ENCODE results near the gene MBNL2.

Gene MBNL2

DNA sequence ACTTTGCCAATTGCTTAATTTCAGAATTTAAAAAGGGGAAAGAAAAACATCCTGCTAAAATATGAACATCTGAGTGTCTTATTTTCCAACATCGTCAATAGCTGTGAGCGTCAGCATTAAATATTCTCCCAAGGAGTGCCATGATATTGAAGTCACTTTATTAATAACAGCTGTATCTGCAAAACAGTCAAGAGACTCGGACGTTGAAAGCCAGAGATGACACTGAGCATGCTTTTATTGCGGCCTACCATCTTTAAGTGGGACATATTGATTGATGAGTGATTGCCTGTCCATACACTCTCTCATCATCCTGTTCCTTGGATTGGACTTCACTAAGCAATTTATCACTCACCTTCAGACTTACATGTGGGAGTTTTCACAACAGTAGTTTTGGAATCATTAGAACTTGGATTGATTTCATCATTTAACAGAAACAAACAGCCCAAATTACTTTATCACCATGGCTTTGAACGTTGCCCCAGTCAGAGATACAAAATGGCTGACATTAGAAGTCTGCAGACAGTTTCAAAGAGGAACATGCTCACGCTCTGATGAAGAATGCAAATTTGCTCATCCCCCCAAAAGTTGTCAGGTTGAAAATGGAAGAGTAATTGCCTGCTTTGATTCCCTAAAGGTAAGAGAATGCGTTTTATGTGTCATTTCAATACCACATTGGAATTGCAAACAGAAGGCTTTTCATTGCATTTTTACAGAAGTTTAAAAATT lies 53.8 kb downstream of the MBNL2 start:
- DNase-seq, result no peak

DNA sequence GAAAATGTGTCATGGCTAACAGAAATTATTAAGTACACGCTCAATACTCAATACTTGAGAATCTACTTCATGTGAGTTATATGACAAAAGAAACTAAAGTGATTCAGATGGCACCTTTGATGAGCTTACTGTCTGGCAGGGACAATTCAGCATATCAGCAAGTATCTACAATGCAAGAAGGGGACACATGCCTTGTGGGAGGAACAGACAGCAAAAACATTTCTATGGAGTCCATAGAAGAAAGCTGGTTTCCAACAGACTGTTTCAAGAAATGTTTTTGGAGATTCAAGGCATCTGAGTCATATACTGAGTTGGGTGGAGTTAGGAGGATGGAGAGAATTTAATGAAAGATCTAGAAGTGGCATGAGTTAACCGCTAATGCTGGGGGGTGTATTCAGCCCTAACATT lies 54.7 kb downstream of the MBNL2 start:
- DNase-seq, result no peak

DNA sequence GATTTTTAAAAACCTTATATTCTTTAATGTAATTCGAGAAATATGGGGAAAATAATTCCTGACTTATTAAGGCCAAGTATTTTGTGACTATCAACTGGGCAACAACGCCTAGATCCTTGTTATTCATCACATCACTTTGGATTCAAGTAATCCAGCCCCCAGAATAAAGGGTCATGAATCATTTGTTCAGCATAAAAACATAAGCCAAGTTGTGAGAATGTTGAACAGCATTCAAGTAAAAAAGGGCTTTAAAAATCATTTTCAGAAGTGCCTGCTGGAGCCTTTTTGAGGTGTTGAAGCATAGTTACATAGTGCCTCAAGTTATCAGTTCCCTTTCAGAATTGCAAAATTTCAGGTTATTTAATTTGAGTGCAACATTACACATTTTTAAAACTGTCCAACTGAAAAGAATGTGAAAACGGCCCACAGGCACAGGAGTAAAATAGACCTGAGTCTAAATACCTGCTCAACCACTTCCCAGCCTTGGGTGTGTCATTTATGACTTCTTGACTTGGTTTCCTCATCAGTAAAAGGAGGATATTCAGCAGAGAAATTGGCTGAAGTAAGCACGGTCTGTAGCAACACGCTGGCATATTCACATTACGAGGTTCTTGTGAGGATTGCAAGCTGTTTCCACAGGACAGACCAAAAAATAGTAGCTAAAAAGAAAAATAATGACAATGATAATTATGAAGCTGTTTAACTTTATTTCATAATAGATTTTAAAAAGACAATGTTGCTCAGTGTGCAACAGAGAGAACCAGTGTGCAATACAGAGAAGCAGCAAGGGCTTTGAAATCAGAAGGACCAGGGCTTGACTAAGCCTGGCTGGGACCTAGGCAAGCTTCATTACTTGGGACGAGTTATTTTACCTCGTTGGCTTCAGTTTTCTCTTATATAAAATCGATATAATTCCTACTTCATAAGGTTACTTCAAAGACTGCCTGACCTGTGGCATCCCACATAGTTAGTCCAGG lies 56.6 kb downstream of the MBNL2 start:
- no peak for DNase-seq

DNA sequence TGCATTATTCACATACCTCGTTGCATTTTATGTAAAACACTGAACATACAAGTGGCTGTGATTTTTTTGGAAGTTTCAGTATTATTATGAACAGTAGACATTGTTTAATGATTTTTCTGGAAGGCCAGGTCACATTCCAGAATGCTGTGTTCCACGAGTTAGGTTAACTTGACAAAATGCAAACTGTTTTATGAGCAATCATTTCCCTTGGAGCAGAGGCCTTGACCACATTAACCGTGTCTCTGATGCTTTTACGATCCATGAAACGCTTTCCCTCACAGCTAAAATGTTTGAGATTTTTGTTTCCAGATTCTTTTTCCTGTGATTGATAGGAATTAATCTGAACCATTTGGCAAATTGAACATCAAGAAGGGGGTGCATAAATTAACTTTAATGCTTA lies 57.8 kb downstream of the MBNL2 start:
- DNase-seq, result no peak

DNA sequence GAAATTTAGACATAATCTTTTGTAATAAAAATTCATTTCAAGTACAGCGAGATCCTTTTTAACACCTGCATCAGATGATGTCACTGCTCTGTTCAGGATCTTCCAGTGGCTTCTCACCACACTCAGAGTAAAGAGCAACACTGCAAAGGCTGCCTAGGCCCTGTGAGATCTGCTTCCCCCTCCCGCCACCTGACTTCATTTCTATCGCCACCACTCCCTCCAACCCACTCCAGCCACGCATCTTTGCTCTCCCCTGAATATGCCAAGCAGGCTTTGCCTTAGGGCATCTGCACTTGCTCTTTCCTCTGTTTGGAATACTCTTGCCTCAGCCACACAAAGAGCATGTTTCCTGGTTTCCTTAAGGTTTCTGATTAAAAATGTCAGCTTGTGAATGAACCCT lies 58.3 kb downstream of the MBNL2 start:
- DNase-seq, result no peak

DNA sequence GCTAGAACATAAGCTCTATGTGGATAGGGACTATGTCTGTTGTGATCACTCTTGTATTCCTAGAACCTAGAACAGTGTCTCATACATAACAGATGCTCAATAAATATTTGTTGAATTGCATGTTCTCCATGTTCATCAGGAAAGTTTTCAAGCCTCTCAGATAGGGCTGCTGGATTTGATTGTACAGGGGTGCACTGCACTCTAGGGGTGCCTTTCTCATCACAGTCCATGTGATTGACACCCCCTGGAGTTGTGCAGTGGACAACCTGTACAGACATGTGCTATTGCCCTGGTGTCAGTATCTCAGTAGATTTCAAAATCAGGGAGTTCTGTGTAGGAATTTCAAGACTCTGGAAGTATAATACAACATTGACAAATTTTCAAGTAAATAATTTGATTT lies 58.9 kb downstream of the MBNL2 start:
- DNase-seq, result no peak

DNA sequence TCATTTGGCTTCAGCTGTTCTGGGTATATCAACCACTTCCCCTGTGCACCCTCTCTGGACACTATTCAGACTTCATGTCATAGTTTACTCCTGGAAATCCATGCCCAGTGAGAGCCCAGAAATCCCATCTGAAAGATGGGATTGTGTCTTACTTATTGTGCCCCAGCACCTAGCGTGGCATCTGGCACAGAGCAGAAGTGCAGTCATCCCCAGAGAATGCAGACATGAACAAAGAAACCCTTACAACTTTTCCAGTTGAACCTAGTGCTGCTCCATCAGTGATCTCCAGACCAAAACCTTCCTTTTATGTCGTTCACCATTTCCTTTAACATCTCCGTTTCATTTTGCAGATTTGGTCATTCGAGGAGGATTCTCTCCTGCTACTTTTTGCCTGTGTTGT lies 60.6 kb downstream of the MBNL2 start:
- DNase-seq, result no peak

DNA sequence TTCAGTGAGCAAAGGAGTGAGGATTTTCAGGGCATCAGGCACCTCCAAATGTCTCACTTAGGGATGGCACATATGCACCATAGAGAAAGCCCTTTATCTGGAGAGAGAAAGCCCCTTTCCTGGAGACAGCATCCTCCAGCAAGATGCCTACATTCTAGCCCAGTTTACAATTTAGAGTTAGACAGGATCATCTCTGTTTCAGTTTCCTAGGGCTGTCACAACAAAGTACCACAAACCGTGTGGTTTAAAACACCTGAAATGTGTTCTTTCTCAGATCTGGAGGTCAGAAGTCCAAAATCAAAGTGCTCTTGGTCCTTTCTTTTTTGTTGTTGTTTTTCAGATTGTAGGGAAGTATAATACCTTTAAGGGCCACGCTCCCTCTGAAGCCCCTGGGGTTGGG lies 61.8 kb downstream of the MBNL2 start:
- DNase-seq, result no peak

DNA sequence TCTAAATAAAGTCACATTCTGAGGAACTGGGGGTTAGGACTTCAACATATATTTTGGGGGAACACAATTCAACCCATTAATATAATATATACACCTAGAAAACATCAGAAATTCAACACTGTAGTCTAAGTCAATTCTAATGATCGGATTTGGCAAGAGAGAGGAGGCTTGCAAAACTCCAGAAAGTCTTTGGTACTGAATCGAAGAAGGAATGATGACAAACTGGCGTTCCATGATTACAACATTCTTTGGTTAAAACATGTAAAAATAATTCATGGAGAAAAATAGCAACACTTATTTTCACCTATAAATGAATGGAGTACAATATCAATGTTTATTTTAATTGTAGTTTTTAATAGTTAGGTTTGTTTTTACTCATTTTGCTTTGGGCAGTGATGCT lies 62.4 kb downstream of the MBNL2 start:
- no peak for DNase-seq

DNA sequence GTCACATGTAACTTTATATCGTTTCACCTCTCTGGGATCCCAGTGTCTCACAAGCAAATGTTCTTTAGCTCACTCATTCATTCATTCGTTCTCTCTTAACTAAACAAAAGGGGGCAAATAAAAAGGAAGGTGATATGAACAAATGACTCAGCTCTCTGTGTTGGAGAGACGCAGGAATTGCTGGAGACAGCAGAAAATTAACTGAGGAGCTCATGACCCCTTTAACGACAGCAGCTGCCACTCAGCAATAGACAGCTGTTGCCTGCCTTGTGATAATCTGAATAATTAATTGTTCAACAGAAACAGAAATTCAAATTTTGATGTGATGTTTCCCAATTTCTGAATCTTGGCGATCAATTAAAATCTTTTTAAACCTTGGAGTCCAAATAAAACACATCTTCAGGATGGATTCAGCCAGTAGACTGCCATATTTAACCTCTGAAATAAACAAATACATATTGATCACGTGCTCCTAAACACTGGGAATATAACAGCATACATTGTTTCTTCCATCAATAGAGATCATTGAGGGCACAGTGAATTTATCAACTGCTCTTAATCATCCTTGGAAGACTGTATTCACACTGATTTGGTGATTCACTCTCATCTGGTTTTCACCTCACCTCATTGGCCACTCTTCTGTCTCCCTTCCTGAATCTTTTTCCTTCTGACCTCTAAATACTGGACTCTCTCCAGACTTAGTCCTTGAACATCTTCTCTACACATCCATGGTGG lies 63.3 kb downstream of the MBNL2 start:
- DNase-seq, result no peak

DNA sequence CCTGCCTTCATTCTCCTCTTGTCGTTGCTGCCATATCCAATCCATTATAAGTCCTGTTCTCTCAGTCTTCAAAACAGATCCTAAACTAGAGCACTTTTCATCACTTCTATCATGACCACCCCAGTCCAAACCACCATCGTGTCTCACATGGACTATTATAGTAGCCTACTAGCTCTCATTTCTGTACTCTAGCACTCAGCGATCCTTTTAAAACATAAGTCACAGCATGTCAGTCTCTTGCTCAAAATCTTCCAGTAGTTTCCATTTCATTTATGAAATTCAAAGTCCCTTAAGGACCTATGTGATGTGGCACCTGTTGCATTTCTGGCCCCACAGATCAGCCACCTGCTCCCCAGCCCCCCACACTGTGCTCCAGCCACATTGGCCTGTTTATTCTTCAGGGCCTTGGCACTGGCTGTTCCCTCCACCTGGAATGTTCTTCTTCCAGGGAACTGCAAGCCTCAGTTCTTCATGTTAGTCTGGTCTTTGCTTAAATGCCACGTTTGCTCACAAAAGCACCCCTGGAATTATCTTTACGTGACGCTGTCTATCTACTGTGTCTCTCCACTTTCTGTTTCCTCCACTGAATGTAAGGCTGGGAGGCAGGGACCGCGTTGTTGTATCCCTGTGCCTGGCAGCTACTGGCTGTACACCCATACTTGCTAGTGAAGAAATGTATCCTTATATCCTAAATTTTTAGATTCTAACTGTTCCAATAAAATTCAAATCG lies 64.3 kb downstream of the MBNL2 start:
- DNase-seq, result no peak

DNA sequence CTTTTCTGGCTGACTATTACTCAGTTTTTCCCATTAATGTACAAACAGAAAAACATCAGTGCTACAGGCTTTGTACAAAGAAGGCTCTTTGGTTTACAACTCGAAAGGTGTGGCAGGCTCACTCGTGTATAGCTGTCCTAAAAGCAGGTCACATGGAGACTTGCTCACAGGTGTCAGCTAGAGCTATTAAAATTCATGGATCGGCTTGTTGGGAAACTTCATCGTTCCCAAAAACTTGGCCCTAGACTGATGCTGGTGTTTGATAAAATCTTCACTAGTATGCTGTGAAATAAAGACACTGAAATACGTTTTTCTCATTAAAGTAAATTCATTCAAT lies 64.9 kb downstream of the MBNL2 start:
- no peak for DNase-seq

DNA sequence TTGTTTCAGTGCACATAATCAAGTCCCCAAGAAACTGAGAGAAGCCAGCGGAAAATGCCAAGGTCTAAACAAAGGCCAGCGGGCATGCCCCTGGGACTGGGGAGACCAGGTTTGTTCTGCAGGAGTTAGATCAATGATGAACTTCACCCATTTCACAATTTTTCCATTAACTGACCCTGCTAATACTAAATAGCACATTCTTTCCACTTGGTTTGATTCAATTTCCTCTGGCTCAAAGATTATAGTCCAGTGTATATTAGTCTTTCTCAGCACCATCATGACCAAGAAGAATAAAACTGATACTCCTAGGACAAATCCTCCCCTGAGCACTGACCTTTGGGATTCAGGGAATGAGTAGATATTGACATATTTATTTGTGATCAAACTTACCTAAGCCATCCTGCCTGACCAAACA lies 66.4 kb downstream of the MBNL2 start:
- no peak for DNase-seq

DNA sequence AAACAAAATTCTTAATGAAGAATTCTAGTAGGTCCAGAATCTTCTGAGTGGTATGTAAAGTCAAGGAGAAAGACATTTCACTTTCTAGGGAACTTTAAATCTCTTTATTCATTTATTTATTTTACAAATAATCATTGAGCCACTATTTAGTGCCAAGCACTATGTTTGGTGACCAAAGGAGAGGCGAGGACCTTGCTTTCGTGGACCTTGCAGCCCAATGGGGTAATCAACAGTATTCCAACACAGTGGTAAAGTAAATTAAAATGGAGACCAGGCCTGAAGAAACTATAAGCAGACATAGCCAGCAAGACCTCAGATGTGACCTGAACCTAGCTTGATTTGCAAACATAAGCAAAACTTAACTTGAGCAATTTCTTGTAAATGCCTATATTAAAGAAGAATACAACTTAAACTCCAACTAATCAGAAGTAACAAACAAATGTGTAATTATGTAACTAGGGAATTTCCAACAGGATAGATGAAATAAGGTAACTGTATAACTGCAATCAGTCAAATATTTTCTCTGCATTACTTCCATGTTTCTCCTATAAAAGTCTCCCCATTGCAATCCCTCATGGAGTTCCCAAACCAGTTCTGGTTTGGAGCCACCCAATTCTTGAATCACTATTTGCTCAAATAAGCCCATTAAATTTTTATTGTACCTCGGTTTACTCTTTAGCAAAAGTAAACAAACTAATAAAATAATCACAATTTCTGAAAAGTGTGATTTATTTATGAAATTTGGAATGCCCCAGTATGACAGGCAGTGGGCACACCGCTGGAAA lies 67.6 kb downstream of the MBNL2 start:
- DNase-seq, result no peak

DNA sequence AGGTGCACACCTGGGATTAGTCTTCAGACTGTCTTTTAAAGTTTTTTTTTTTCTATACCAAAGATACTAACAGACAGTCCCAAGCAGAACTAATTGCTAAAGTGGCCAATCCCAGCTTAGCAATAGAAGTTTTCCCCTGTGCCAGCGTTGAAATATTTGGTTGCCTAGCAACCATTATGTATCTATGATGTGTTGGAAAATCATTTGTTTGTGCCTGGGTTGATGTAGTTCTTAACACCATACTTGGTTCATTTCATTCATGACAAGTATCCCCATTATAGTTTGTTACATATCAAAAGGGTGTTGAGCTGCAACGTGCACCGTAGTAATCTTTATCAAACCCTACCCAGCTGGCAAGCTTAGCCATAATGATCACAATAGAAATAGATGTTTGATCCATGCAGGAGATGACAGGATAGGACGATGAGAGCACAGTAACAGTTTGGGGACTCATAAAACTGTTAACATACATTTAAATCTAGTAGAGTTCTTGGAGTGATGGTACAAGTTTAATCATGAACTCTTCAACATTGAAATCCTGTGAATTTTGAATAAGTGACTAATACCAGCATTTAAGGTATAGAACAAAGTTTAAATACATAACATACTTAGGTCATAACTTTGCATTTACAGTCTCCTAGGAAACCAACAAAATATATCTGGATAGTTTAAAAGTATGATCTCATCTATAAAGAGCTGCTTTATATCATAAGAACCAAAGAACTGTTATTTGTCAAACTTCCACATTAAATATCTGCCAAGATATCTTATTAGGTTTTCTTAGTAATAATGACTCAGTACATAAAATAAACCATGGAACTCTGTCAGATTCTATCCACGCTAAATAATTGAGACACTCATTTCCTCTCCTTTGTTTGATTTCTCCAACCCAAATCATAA lies 73.4 kb downstream of the MBNL2 start:
- no peak for DNase-seq

DNA sequence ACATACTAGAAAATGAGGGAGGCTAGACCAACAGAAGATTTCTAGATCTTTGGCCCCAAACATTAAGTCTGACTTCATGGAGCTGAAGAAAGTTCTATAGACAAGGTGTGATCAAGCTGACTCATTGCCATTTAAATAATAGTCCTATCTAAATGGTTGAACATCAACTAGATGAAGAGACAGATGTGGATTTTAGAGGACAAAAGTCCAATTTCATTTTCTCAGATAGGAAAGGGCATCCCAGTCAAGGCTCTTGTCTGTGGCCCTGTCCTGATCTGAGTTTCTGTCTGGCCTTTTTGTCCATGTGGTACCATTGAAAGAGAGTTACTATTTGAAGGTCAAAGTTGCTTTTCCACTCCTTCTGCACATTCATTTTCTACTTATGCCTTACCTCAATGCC lies 74.6 kb downstream of the MBNL2 start:
- DNase-seq, result no peak

DNA sequence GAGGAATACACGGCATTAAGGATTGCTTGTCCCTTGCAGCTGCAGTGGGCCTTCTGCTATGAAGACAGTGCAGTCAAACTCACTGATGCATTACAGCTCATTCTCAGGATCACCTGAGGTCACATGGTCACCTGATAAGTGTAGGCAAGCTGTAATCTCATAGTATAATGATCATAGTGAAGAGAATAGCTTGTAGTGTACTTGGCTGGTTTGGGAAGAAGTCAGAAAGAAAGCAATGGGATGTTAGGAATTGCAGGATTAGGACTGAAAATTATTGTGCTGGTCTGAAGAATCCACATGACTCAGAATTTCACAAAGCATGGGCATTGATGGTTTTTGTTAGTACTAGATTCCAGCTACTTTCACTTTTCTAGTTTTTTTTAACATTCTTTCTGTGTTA lies 76.7 kb downstream of the MBNL2 start:
- DNase-seq, result no peak

DNA sequence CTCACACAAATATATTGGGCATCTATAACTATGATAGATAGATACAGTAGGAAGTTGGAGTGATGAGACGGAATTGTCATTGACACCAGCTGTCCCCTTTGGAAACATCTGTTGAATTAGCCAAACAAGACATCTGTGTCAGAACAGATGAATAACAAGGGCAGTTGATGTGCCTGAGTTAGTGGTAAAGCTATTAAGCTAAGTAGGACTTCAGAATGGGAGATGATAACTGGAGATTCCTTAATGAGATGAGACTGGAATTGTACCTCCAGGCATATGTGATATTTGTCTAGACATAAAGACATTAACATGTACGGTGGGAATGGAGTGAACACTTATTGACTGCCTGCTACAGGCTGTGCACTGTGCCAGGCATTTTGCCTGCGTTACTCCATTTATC lies 78.7 kb downstream of the MBNL2 start:
- DNase-seq, result no peak

DNA sequence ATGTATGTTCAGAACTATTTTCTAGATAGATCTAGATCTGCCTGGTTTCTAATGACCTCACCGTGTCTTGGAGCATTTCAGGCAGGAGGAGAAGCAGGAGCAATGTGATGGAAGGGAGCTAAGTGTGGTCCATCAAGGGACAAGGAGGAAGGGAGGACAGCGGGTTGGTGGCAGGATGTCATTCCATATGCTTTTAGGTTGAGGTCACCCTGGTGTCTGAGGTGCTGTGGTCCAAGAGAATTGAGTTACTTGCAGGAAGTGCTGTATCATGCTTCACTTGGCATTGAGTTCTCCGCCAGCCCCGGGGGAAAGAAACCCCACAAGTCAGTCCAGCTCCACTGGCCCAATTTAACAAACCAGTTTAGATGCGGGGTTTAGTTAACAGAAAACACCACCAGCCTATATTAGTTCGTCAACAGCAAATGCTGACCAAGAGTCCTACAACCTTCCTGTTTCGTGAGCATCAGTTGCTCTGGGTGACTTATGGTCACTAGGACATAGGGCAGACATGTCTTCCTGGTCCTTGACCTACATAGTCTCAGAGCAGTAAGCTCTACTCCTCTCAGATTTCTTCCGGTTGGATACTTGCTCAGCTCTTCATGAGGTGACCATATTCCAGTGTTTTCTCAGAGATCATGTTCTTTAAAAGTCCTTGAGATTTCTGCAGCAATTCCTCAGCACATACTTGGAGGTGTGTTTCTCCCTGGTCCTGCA lies 79.4 kb downstream of the MBNL2 start:
- no peak for DNase-seq

DNA sequence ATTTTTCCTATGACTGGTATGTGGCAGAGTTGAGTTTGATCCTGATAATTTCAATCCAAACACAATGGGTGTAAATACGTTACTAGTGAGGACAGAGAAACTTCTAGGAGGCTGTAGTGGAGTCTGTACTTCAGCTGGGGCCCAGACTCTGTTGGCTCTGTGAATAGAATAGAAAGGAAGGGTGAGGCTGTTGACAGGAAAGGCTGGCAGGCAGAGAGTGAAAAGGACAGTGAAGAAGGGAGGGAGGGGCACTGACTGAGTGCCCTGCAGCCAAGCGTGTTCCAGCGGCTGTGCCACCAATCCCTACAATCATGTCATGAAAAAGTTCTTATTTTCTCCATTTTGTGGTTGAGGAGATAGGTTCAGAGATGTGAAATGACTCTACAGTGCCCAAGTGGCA lies 80.5 kb downstream of the MBNL2 start:
- DNase-seq, result no peak
